Neural progenitor cell (in vitro differentiated cells): ENCODE results near the gene TBXAS1. TPM values are rescaled to one million over a fixed set of nuclear protein-coding genes. Genes with fewer than 3 reads are reported as not detected.

Experiments
- DNase-seq: peaks from one replicate; pipeline ENCODE4 v3.0.0-alpha.2; 2016; ENCODE audit warnings: low spot score
- H2AFZ ChIP-seq: fragments of 200-600 bp; sonication (generic); replicated peaks from 2 replicates; pipeline ENCODE4 v1.6.1; 2016; ENCODE audit warnings: antibody characterized with exemption
- H3F3A ChIP-seq: fragments of 200-600 bp; sonication (generic); 2 replicates; pipeline ENCODE4 v1.6.1; 2016; ENCODE audit warnings: antibody characterized with exemption, low read depth
- H3K27ac ChIP-seq: fragments of 200-600 bp; sonication (generic); 2 replicates; pipeline ENCODE4 v1.5.1; 2016; ENCODE audit warnings: mild to moderate bottlenecking
- H3K27me3 ChIP-seq: fragments of 200-600 bp; sonication (generic); 2 replicates; pipeline ENCODE4 v1.6.1; 2016; ENCODE audit warnings: mild to moderate bottlenecking, moderate library complexity
- H3K36me3 ChIP-seq: fragments of 200-600 bp; sonication (generic); 2 replicates; pipeline ENCODE4 v1.5.1; 2016
- H3K4me1 ChIP-seq: fragments of 200-600 bp; sonication (generic); 2 replicates; pipeline ENCODE4 v1.6.1; 2016; ENCODE audit warnings: mixed run types
- H3K4me2 ChIP-seq: fragments of 200-600 bp; sonication (generic); 2 replicates; pipeline ENCODE4 v1.6.1; 2016
- H3K4me3 ChIP-seq: fragments of 200-600 bp; sonication (generic); 2 replicates; pipeline ENCODE4 v1.5.1; 2016
- H3K79me2 ChIP-seq: fragments of 200-600 bp; sonication (generic); 2 replicates; pipeline ENCODE4 v1.6.1; 2016; ENCODE audit warnings: low read depth
- H3K9ac ChIP-seq: fragments of 200-600 bp; sonication (generic); 2 replicates; pipeline ENCODE4 v1.6.1; 2016
- H3K9me3 ChIP-seq: fragments of 200-600 bp; sonication (generic); 2 replicates; pipeline ENCODE4 v1.5.1; 2016; ENCODE audit warnings: low read depth
- H4K20me1 ChIP-seq: fragments of 200-600 bp; sonication (generic); 2 replicates; pipeline ENCODE4 v1.6.1; 2016; ENCODE audit warnings: low read depth
- H3K27ac Mint-ChIP-seq: 3 replicates; pipeline ENCODE4 v1.8.0; 2021; ENCODE audit warnings: mixed read lengths
- H3K27me3 Mint-ChIP-seq: 2 replicates; pipeline ENCODE4 v1.8.0; 2022; ENCODE audit warnings: low read depth, mild to moderate bottlenecking, inconsistent platforms, moderate library complexity, mixed read lengths; ENCODE audit not compliant: insufficient read depth
- H3K36me3 Mint-ChIP-seq: 3 replicates; pipeline ENCODE4 v1.8.0; 2021; ENCODE audit warnings: mixed read lengths
- H3K4me1 Mint-ChIP-seq: 3 replicates; pipeline ENCODE4 v1.8.0; 2021; ENCODE audit warnings: mixed read lengths
- H3K4me3 Mint-ChIP-seq: 3 replicates; pipeline ENCODE4 v1.8.0; 2021; ENCODE audit warnings: mild to moderate bottlenecking, moderate library complexity, mixed read lengths
- H3K9me3 Mint-ChIP-seq: 3 replicates; pipeline ENCODE4 v1.8.0; 2020; ENCODE audit warnings: mixed read lengths
- EZH2 ChIP-seq: fragments of 200-600 bp; sonication (generic); IDR thresholded peaks from 2 replicates; pipeline ENCODE4 v1.6.1; 2017; ENCODE audit warnings: antibody characterized with exemption, mild to moderate bottlenecking, moderate library complexity
- EZH2phosphoT487 ChIP-seq: fragments of 200-600 bp; sonication (generic); IDR thresholded peaks from 2 replicates; pipeline ENCODE4 v1.6.1; 2017; ENCODE audit warnings: antibody characterized with exemption
- total RNA-seq: library from RNA; depleted of rRNA; stranded (reverse); fragments of >200 nt; gene quantifications from 2 replicates; pipeline ENCODE4 v1.2.3, GENCODE V29; 2015; ENCODE audit warnings: low replicate concordance
- TF ChIP-seq, protein P1 (sequence below): fragments of 200-600 bp; sonication (generic); IDR thresholded peaks from 2 replicates; pipeline ENCODE4 v1.5.1; 2017; ENCODE audit warnings: antibody characterized with exemption, mild to moderate bottlenecking

TBXAS1 gene
- total RNA-seq, 1 donor from 2014 or later: not detected

DNA sequence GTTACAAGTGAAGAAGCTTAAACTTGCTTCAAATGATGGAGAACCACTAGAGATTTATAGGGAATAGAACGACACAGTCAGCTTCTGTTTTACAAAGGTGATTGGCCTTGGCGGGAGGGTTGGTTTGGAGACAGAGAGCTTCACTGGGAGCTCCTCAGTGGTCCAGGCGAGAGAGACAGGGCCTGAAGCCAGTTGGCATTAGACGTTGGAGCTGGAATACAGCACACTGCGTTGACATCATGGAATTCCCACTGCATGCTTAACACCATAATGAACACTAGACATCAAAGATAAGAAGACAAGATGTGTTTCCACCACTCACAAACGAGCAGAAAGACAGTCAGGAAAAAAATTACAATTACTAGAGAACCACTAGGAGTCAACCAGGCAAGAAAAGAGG lies 67.8 kb downstream of the TBXAS1 start:
- Mint-ChIP-seq H3K4me3 (no peak overlapping the region), H3K9me3 (peaks cover 4% of the 10 kb centered on the region), H3K27me3 (peaks cover 4% of the 10 kb centered on the region), H3K27ac (no peak overlapping the region), H3K36me3 (no peaks in the 10 kb centered on the region), H3K4me1 (peaks cover 3% of the 10 kb centered on the region)
- H3K9me3 ChIP-seq: no peaks in the 10 kb centered on the region
- no peaks in the 10 kb centered on the region for H3K36me3 ChIP-seq
- H2AFZ ChIP-seq: no peak overlapping the region
- no peaks in the 10 kb centered on the region for H4K20me1 ChIP-seq
- H3K9ac ChIP-seq: no peak overlapping the region
- no peak for DNase-seq
- TF ChIP-seq EZH2phosphoT487: no peak
- TF ChIP-seq EZH2: no peak
- TF ChIP-seq, protein P1, sequence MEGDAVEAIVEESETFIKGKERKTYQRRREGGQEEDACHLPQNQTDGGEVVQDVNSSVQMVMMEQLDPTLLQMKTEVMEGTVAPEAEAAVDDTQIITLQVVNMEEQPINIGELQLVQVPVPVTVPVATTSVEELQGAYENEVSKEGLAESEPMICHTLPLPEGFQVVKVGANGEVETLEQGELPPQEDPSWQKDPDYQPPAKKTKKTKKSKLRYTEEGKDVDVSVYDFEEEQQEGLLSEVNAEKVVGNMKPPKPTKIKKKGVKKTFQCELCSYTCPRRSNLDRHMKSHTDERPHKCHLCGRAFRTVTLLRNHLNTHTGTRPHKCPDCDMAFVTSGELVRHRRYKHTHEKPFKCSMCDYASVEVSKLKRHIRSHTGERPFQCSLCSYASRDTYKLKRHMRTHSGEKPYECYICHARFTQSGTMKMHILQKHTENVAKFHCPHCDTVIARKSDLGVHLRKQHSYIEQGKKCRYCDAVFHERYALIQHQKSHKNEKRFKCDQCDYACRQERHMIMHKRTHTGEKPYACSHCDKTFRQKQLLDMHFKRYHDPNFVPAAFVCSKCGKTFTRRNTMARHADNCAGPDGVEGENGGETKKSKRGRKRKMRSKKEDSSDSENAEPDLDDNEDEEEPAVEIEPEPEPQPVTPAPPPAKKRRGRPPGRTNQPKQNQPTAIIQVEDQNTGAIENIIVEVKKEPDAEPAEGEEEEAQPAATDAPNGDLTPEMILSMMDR: no peak
- no peaks in the 10 kb centered on the region for H3F3A ChIP-seq
- no peak overlapping the region for H3K4me2 ChIP-seq
- H3K27ac ChIP-seq: no peak overlapping the region
- no peak overlapping the region for H3K4me3 ChIP-seq
- H3K79me2 ChIP-seq: no peaks in the 10 kb centered on the region
- H3K27me3 ChIP-seq: no peaks in the 10 kb centered on the region
- H3K4me1 ChIP-seq: no peaks in the 10 kb centered on the region

DNA sequence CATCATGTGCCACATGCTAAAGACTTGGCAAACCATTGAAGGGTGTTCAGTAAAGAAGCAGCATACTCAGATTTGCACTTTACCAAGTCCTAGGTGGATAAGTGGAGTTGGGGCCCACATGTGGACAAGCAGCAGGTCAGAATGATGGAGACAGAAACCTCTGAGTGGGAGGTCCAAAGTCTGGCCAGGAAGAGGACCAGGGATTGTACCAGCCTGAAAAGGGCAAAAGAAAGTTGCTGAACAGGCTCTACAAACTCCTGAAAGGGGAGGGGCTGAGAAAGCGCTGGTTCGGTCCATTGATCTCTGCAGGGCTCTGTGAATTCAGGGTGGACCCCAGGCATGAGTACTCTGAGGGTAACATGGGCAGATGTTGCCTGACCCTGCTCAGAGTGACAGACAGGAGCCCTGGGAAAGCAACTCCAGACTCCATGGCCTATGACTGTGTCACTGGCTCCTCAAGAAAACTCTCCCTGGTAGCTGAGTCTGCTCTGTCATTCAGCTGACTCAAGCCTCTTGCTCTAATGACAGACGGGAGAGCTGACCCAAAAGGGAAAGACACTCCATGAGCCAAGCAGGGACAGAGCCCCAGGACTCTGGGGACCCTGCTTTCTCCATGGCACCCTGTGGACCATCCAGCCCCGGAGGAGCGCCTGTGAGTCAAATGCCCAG lies 68.5 kb downstream of the TBXAS1 start:
- Histone ChIP-seq H3K4me2 (no peak overlapping the region), H2AFZ (no peak overlapping the region), H3K9me3 (no peaks in the 10 kb centered on the region), H3K4me3 (no peak overlapping the region), H3K79me2 (no peaks in the 10 kb centered on the region), H3K9ac (no peak overlapping the region), H4K20me1 (no peaks in the 10 kb centered on the region), H3K27me3 (no peaks in the 10 kb centered on the region), H3K36me3 (no peaks in the 10 kb centered on the region), H3K27ac (no peak overlapping the region), H3F3A (no peaks in the 10 kb centered on the region), H3K4me1 (no peaks in the 10 kb centered on the region)
- H3K9me3 Mint-ChIP-seq: peaks cover 4% of the 10 kb centered on the region
- peaks cover 3% of the 10 kb centered on the region for H3K4me1 Mint-ChIP-seq
- peaks cover 4% of the 10 kb centered on the region for H3K27me3 Mint-ChIP-seq
- H3K27ac Mint-ChIP-seq: no peak overlapping the region
- no peaks in the 10 kb centered on the region for H3K36me3 Mint-ChIP-seq
- TF ChIP-seq EZH2 (no peak), EZH2phosphoT487 (no peak)
- TF ChIP-seq, protein P1: no peak
- H3K4me3 Mint-ChIP-seq: no peak overlapping the region
- DNase-seq: no peak

DNA sequence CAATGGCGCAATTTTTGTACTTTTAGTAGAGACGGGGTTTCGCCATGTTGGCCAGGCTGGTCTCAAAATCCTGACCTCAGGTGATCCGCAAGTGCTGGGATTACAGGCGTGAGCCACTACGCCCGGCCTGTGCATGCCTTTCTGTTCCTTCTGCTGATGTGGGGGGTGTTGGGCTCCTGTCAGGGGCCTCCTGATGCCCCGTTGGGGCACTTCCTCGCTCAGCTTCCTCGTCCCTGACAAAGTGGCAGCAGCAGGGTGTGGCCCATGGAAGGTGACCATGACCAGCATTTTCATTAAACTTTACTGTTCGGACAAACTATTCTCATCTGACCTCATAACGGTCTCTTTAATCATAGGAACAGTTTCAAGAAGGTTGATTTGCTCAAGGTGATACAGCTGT lies 69.4 kb downstream of the TBXAS1 start:
- no peak for DNase-seq
- Mint-ChIP-seq H3K4me1 (peaks cover 3% of the 10 kb centered on the region), H3K9me3 (peaks cover 11% of the 10 kb centered on the region), H3K4me3 (no peak overlapping the region), H3K27ac (no peak overlapping the region), H3K36me3 (no peaks in the 10 kb centered on the region), H3K27me3 (peaks cover 4% of the 10 kb centered on the region)
- Histone ChIP-seq H3K36me3 (no peaks in the 10 kb centered on the region), H4K20me1 (no peaks in the 10 kb centered on the region), H3K27ac (no peak overlapping the region), H3K27me3 (no peaks in the 10 kb centered on the region), H2AFZ (no peak overlapping the region), H3K9ac (no peak overlapping the region), H3K9me3 (peaks cover 3% of the 10 kb centered on the region), H3K79me2 (no peaks in the 10 kb centered on the region), H3K4me3 (no peak overlapping the region), H3K4me2 (no peak overlapping the region), H3F3A (no peaks in the 10 kb centered on the region), H3K4me1 (no peaks in the 10 kb centered on the region)
- TF ChIP-seq, protein P1: no peak
- TF ChIP-seq EZH2: no peak
- TF ChIP-seq EZH2phosphoT487: no peak
